ENCODE results near the gene HTT.

- no peak for TF ChIP-seq EZH2 (IDR thresholded peaks at IDR 0.05)
- no peak for TF ChIP-seq POLR2AphosphoS5 (IDR thresholded peaks at IDR 0.05; ENCODE audit: borderline replicate concordance, low read depth, low read length)
- TF ChIP-seq FOXP2 (optimal IDR thresholded peaks at IDR 0.05; ENCODE audit: control extremely low read depth, extremely low read length, insufficient read depth), result no peak
These were observed 133.1 kb downstream of the HTT start for GRCh38 chr4:3207531-3208037.
